MM.1S (cell line): ENCODE results near the gene CPSF4.

Experiments used
- DNase-seq: peaks from one replicate; pipeline ENCODE4 v3.0.0-alpha.2; 2015
- H2AFZ ChIP-seq: fragments of 300-600 bp; sonication (generic); 2 replicates; pipeline ENCODE4 v1.6.0; 2016; ENCODE audit warnings: antibody characterized with exemption, low read length
- H3F3A ChIP-seq: fragments of 300-600 bp; sonication (generic); 2 replicates; pipeline ENCODE4 v1.6.1; 2016; ENCODE audit warnings: mild to moderate bottlenecking, antibody characterized with exemption, low read length, moderate library complexity, mixed read lengths; ENCODE audit not compliant: insufficient read depth
- H3K27ac ChIP-seq: fragments of 300-600 bp; sonication (generic); 2 replicates; pipeline ENCODE4 v1.5.1; 2016; ENCODE audit warnings: mild to moderate bottlenecking, low read length
- H3K27me3 ChIP-seq: fragments of 300-600 bp; sonication (generic); replicated peaks from 2 replicates; pipeline ENCODE4 v1.6.0; 2016; ENCODE audit warnings: low read length; ENCODE audit not compliant: insufficient read depth
- H3K36me3 ChIP-seq: fragments of 300-600 bp; sonication (generic); replicated peaks from 2 replicates; pipeline ENCODE4 v1.6.1; 2016; ENCODE audit warnings: mild to moderate bottlenecking, low read length, mixed read lengths; ENCODE audit not compliant: insufficient read depth
- H3K4me1 ChIP-seq: fragments of 300-600 bp; sonication (generic); 2 replicates; pipeline ENCODE4 v1.6.1; 2016; ENCODE audit warnings: low read length, mixed read lengths
- H3K4me2 ChIP-seq: fragments of 300-600 bp; sonication (generic); 2 replicates; pipeline ENCODE4 v1.6.0; 2016; ENCODE audit warnings: low read depth, low read length
- H3K4me3 ChIP-seq: fragments of 300-600 bp; sonication (generic); 2 replicates; pipeline ENCODE4 v1.5.1; 2016; ENCODE audit warnings: low read length, mixed read lengths
- H3K79me2 ChIP-seq: fragments of 300-600 bp; sonication (generic); 2 replicates; pipeline ENCODE4 v1.6.1; 2016; ENCODE audit warnings: mixed run types, low read length, mixed read lengths
- H3K9ac ChIP-seq: fragments of 300-600 bp; sonication (generic); 2 replicates; pipeline ENCODE4 v1.6.1; 2016; ENCODE audit warnings: low read length, mixed read lengths
- H3K9me2 ChIP-seq: fragments of 300-600 bp; sonication (generic); replicated peaks from 2 replicates; pipeline ENCODE4 v1.6.1; 2016; ENCODE audit warnings: mild to moderate bottlenecking, low read length, mixed read lengths; ENCODE audit not compliant: insufficient read depth
- H3K9me3 ChIP-seq: fragments of 300-600 bp; sonication (generic); replicated peaks from 2 replicates; pipeline ENCODE4 v1.6.1; 2016; ENCODE audit warnings: mild to moderate bottlenecking, low read length, mixed read lengths; ENCODE audit not compliant: insufficient read depth
- H4K20me1 ChIP-seq: fragments of 300-600 bp; sonication (generic); 2 replicates; pipeline ENCODE4 v1.6.1; 2016; ENCODE audit warnings: mild to moderate bottlenecking, low read length, moderate library complexity, mixed read lengths; ENCODE audit not compliant: insufficient read depth
- CTCF ChIP-seq: fragments of 300-600 bp; sonication (generic); IDR thresholded peaks from 2 replicates; pipeline ENCODE4 v1.5.1; 2016; ENCODE audit warnings: antibody characterized with exemption, low read length, mixed read lengths
- EZH2 ChIP-seq: fragments of 300-600 bp; sonication (generic); optimal IDR thresholded peaks from 2 replicates; pipeline ENCODE3; 2017; ENCODE audit warnings: low read depth, mild to moderate bottlenecking, antibody characterized with exemption, low read length, mixed read lengths
- EZH2phosphoT487 ChIP-seq: fragments of 300-600 bp; sonication (generic); IDR thresholded peaks from 2 replicates; pipeline ENCODE4 v1.6.1; 2018; ENCODE audit warnings: antibody characterized with exemption, low read length

Gene CPSF4

GRCh38 chr7:99402854-99403253 lies 35.9 kb upstream of the CPSF4 start:
- H3K27ac ChIP-seq: no peak overlapping the region
- H2AFZ ChIP-seq: no peak overlapping the region
- H3F3A ChIP-seq: no peaks in the 10 kb centered on the region
- H4K20me1 ChIP-seq: no peaks in the 10 kb centered on the region; the same call in 1 of the 2 replicates
- H3K4me2 ChIP-seq: no peak overlapping the region
- no peak overlapping the region for H3K4me3 ChIP-seq
- TF ChIP-seq CTCF: no peak
- TF ChIP-seq EZH2phosphoT487: no peak
- no peak for TF ChIP-seq EZH2
- no peak overlapping the region for H3K9ac ChIP-seq
- no peaks in the 10 kb centered on the region for H3K9me3 ChIP-seq
- DNase-seq: no peak
- no peaks in the 10 kb centered on the region for H3K36me3 ChIP-seq
- H3K4me1 ChIP-seq: peaks cover 11% of the 10 kb centered on the region
- H3K27me3 ChIP-seq: no peaks in the 10 kb centered on the region
- H3K9me2 ChIP-seq: no peaks in the 10 kb centered on the region
- peaks cover 49% of the 10 kb centered on the region for H3K79me2 ChIP-seq

- no peaks in the 10 kb centered on the region for H3F3A ChIP-seq
- no peak overlapping the region for H3K4me2 ChIP-seq
- peaks cover 11% of the 10 kb centered on the region for H3K4me1 ChIP-seq
- H3K27me3 ChIP-seq: no peaks in the 10 kb centered on the region
- H3K27ac ChIP-seq: no peak overlapping the region
- H4K20me1 ChIP-seq: no peaks in the 10 kb centered on the region; the same call in 1 of the 2 replicates
- H3K36me3 ChIP-seq: no peaks in the 10 kb centered on the region
- TF ChIP-seq EZH2phosphoT487 (no peak), CTCF (no peak), EZH2 (no peak)
- H3K4me3 ChIP-seq: no peak overlapping the region
- H3K79me2 ChIP-seq: peaks cover 56% of the 10 kb centered on the region
- no peak overlapping the region for H2AFZ ChIP-seq
- H3K9ac ChIP-seq: no peak overlapping the region
- no peaks in the 10 kb centered on the region for H3K9me2 ChIP-seq
- DNase-seq: no peak
- no peaks in the 10 kb centered on the region for H3K9me3 ChIP-seq
These were observed 35.0 kb upstream of the CPSF4 start for GRCh38 chr7:99403764-99404163.

- TF ChIP-seq EZH2phosphoT487 (no peak), EZH2 (no peak), CTCF (no peak)
- Histone ChIP-seq H3K4me1 (peaks cover 11% of the 10 kb centered on the region), H3K27me3 (no peaks in the 10 kb centered on the region), H4K20me1 (no peaks in the 10 kb centered on the region; the same call in 1 of the 2 replicates), H3K79me2 (peaks cover 62% of the 10 kb centered on the region), H3K9me2 (no peaks in the 10 kb centered on the region), H3K4me3 (no peak overlapping the region), H3K9me3 (no peaks in the 10 kb centered on the region), H3K4me2 (no peak overlapping the region), H3K27ac (no peak overlapping the region), H3K36me3 (no peaks in the 10 kb centered on the region), H3F3A (0 out of 2 replicates have a peak, but pooled peaks cover 2% of the 10 kb centered on the region), H3K9ac (no peak overlapping the region), H2AFZ (no peak overlapping the region)
- DNase-seq: no peak
These were observed 34.3 kb upstream of the CPSF4 start for GRCh38 chr7:99404235-99404976.
